ENCODE data around the gene HBEGF.
A peak's percentile ranks its signal among the peaks of the same experiment; 100 is the strongest.

Gene HBEGF

GRCh38 chr5:140317859-140318258, 28.5 kb downstream of the HBEGF start:
- H3K4me3 Mint-ChIP-seq: no peak overlapping the region
- H3K27ac Mint-ChIP-seq: no peak overlapping the region
- no peak for TF ChIP-seq CTCF (IDR thresholded peaks at IDR 0.05; ENCODE audit: unreplicated experiment in 3 of 3)
- H3K4me1 Mint-ChIP-seq: peaks cover 4% of the 10 kb centered on the region
- no peaks in the 10 kb centered on the region for H3K9me3 Mint-ChIP-seq
- H3K36me3 Mint-ChIP-seq (ENCODE audit: low read depth): no peaks in the 10 kb centered on the region
- H3K27me3 Mint-ChIP-seq (ENCODE audit: low read depth): peaks cover 2% of the 10 kb centered on the region

- H3K36me3 Mint-ChIP-seq (ENCODE audit: low read depth): no peaks in the 10 kb centered on the region
- no peak for TF ChIP-seq CTCF (IDR thresholded peaks at IDR 0.05; ENCODE audit: unreplicated experiment in 3 of 3)
- no peaks in the 10 kb centered on the region for H3K9me3 Mint-ChIP-seq
- H3K4me1 Mint-ChIP-seq: peaks cover 27% of the 10 kb centered on the region
- H3K4me3 Mint-ChIP-seq: no peak overlapping the region
- H3K27me3 Mint-ChIP-seq (ENCODE audit: low read depth): peaks cover 4% of the 10 kb centered on the region
- H3K27ac Mint-ChIP-seq: no peak overlapping the region
These were observed 33.6 kb downstream of the HBEGF start for GRCh38 chr5:140312791-140313189.

GRCh38 chr5:140312067-140312790, 34.2 kb downstream of the HBEGF start:
- Mint-ChIP-seq H3K4me3 (no peak overlapping the region), H3K9me3 (no peaks in the 10 kb centered on the region)

GRCh38 chr5:140311011-140311467, 35.4 kb downstream of the HBEGF start:
- Mint-ChIP-seq H3K36me3 (ENCODE audit: low read depth) (no peaks in the 10 kb centered on the region), H3K27me3 (ENCODE audit: low read depth) (peaks cover 7% of the 10 kb centered on the region), H3K4me1 (peaks cover 27% of the 10 kb centered on the region), H3K9me3 (no peaks in the 10 kb centered on the region), H3K27ac (peak overlapping the region in 2 of 3 experiments; percentile 28 to 52), H3K4me3 (no peak overlapping the region)
- TF ChIP-seq CTCF (IDR thresholded peaks at IDR 0.05; ENCODE audit: unreplicated experiment in 3 of 3): no peak

More at GRCh38 chr5:140312067-140312790, 34.2 kb downstream of the HBEGF start:
- no peak for TF ChIP-seq CTCF (IDR thresholded peaks at IDR 0.05; ENCODE audit: unreplicated experiment in 3 of 3)
- H3K36me3 Mint-ChIP-seq (ENCODE audit: low read depth): no peaks in the 10 kb centered on the region
- peak overlapping the region in 2 of 3 experiments; percentile 10 to 52 for H3K27ac Mint-ChIP-seq
- peaks cover 27% of the 10 kb centered on the region for H3K4me1 Mint-ChIP-seq
- peaks cover 4% of the 10 kb centered on the region for H3K27me3 Mint-ChIP-seq (ENCODE audit: low read depth)

GRCh38 chr5:140310434-140310833, 36.0 kb downstream of the HBEGF start:
- Mint-ChIP-seq H3K27me3 (ENCODE audit: low read depth) (peaks cover 11% of the 10 kb centered on the region), H3K9me3 (no peaks in the 10 kb centered on the region), H3K36me3 (ENCODE audit: low read depth) (no peaks in the 10 kb centered on the region), H3K27ac (no peak overlapping the region), H3K4me3 (no peak overlapping the region), H3K4me1 (peaks cover 27% of the 10 kb centered on the region)
- TF ChIP-seq CTCF (IDR thresholded peaks at IDR 0.05; ENCODE audit: unreplicated experiment in 3 of 3): no peak

- H3K4me1 Mint-ChIP-seq: peaks cover 27% of the 10 kb centered on the region
- H3K27ac Mint-ChIP-seq: no peak overlapping the region
- H3K27me3 Mint-ChIP-seq (ENCODE audit: low read depth): peaks cover 11% of the 10 kb centered on the region
- TF ChIP-seq CTCF (IDR thresholded peaks at IDR 0.05; ENCODE audit: unreplicated experiment in 3 of 3): no peak
- no peak overlapping the region for H3K4me3 Mint-ChIP-seq
- no peaks in the 10 kb centered on the region for H3K36me3 Mint-ChIP-seq (ENCODE audit: low read depth)
- H3K9me3 Mint-ChIP-seq: no peaks in the 10 kb centered on the region
These were observed 36.6 kb downstream of the HBEGF start for GRCh38 chr5:140309706-140310249.

All from nephron (organoid).